Mesendoderm (in vitro differentiated cells): ENCODE results near the gene FN3KRP.

Experiments used
- DNase-seq: peaks from one replicate; pipeline ENCODE4 v3.0.0; 2013
- H2AK5ac ChIP-seq: 2 replicates; pipeline ENCODE4 v1.6.1; 2013; ENCODE audit warnings: low read length, inconsistent platforms
- H2BK120ac ChIP-seq: 2 replicates; pipeline ENCODE4 v1.6.1; 2013; ENCODE audit warnings: low read depth, mild to moderate bottlenecking, low read length, moderate library complexity, mixed read lengths
- H2BK15ac ChIP-seq: replicated peaks from 2 replicates; pipeline ENCODE4 v1.6.1; 2013; ENCODE audit warnings: low read depth, mild to moderate bottlenecking, moderate library complexity
- H2BK5ac ChIP-seq: 2 replicates; pipeline ENCODE4 v1.6.1; 2013; ENCODE audit warnings: low read length, inconsistent platforms
- H3K18ac ChIP-seq: 2 replicates; pipeline ENCODE4 v1.6.1; 2013; ENCODE audit warnings: mild to moderate bottlenecking, low read length, mixed read lengths
- H3K23ac ChIP-seq: one replicate; pipeline ENCODE4 v1.6.1; 2013; ENCODE audit warnings: low read length
- H3K27ac ChIP-seq: 2 replicates; pipeline ENCODE4 v1.5.1; 2013; ENCODE audit warnings: low read depth, mild to moderate bottlenecking, inconsistent platforms, low read length, moderate library complexity
- H3K27me3 ChIP-seq: 2 replicates; pipeline ENCODE4 v1.6.1; 2013; ENCODE audit warnings: low read length, control low read depth, mild to moderate bottlenecking, inconsistent platforms; ENCODE audit not compliant: insufficient read depth, poor library complexity
- H3K36me3 ChIP-seq: 2 replicates; pipeline ENCODE4 v1.6.1; 2013; ENCODE audit warnings: low read length, inconsistent platforms; ENCODE audit not compliant: control insufficient read depth, insufficient read depth
- H3K4ac ChIP-seq: one replicate; pipeline ENCODE4 v1.6.1; 2013; ENCODE audit warnings: low read depth, mild to moderate bottlenecking, low read length, moderate library complexity
- H3K4me1 ChIP-seq: 2 replicates; pipeline ENCODE4 v1.6.1; 2013; ENCODE audit warnings: low read depth, low read length, inconsistent platforms; ENCODE audit not compliant: control insufficient read depth
- H3K4me2 ChIP-seq: 2 replicates; pipeline ENCODE4 v1.6.1; 2013; ENCODE audit warnings: low read length
- H3K4me3 ChIP-seq: 2 replicates; pipeline ENCODE4 v1.5.1; 2013; ENCODE audit warnings: mild to moderate bottlenecking, low read length
- H3K56ac ChIP-seq: one replicate; pipeline ENCODE4 v1.6.1; 2013; ENCODE audit warnings: low read length
- H3K79me1 ChIP-seq: 2 replicates; pipeline ENCODE4 v1.6.1; 2013; ENCODE audit warnings: low read length, inconsistent platforms
- H3K79me2 ChIP-seq: 2 replicates; pipeline ENCODE4 v1.6.1; 2013; ENCODE audit warnings: mild to moderate bottlenecking, low read length; ENCODE audit not compliant: control insufficient read depth, insufficient read depth
- H3K9ac ChIP-seq: 2 replicates; pipeline ENCODE4 v1.6.1; 2013; ENCODE audit warnings: low read length, inconsistent platforms
- H4K5ac ChIP-seq: one replicate; pipeline ENCODE4 v1.6.1; 2013; ENCODE audit warnings: low read length
- H4K8ac ChIP-seq: one replicate; pipeline ENCODE4 v1.6.1; 2013; ENCODE audit warnings: low read depth, mild to moderate bottlenecking, control low read depth, low read length, moderate library complexity
- WGBS: extraction: QIAGEN DNeasy Blood & Tissue Kit; methylation state at CpG from one replicate; pipeline ENCODE4 v1.1.7; 2013; ENCODE audit warnings: low lambda C conversion rate, missing lambda C conversion rate; ENCODE audit not compliant: insufficient coverage; ENCODE audit errors: extremely low coverage; 5-methylcytosine and 5-hydroxymethylcytosine counted together

Gene FN3KRP

DNA sequence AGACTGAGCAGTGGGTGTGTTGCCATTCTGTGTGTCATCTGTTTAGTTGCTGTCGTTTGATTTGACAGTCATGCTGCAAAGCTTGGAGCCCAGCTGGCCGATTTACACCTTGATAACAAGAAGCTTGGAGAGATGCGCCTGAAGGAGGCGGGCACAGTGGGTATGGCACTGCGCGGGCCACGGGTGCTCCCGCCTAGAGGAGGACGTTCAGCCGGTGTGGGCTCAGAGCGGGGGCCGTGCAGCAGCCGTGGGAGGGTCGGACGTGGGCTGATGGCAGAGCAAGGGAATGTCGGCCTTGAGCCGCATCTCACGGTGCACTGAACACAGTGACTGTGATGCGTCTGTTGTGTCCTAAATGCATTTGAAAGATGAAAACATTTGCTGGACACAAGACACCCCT lies 3.7 kb downstream of the FN3KRP start:
- Histone ChIP-seq H3K18ac (no peak overlapping the region), H3K27me3 (no peaks in the 10 kb centered on the region), H3K4ac (no peak overlapping the region), H4K8ac (no peak overlapping the region), H4K5ac (no peak overlapping the region), H2AK5ac (no peak overlapping the region), H2BK15ac (no peak overlapping the region), H3K79me2 (no peaks in the 10 kb centered on the region), H3K4me3 (no peak overlapping the region), H2BK5ac (no peak overlapping the region), H2BK120ac (no peak overlapping the region), H3K36me3 (no peaks in the 10 kb centered on the region), H3K9ac (no peak overlapping the region), H3K79me1 (peaks cover 4% of the 10 kb centered on the region), H3K4me2 (no peak overlapping the region), H3K23ac (no peak overlapping the region), H3K56ac (no peak overlapping the region), H3K27ac (no peak overlapping the region), H3K4me1 (no peaks in the 10 kb centered on the region)
- no CpG with 5 or more reads among the region's 19 CpGs for WGBS
- no peak for DNase-seq

DNA sequence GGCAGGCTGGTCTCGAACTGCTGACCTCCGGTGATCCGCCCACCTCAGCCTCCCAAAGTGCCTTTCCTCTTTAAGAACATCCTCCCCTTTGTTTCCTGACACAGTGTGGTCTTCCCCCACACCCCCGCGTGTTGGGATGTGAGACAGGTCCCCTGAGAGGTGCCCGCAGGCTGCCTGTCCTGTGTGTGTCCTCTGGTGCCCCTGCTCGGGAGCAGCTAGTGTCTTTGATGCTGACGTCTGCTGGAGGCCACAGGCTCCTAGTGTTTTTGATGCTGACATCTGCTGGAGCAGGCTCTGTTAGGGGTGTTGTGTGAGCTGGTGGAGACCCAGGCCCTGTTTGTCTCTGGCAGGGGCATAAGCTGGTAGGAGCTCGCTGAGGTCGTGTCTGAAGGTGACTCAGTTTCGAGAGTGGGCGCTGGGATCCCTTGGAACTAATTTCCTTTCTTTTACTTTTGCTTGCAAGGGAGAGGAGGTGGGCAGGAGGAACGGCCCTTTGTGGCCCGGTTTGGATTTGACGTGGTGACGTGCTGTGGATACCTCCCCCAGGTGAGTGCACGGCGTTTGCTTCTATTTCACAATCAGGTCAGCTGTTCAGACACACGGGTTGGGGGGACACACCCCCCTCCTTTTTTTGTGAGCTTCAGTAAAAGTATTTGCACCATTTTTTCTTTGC lies 6.0 kb downstream of the FN3KRP start:
- Histone ChIP-seq H3K18ac (no peak overlapping the region), H3K36me3 (no peaks in the 10 kb centered on the region), H3K4me3 (no peak overlapping the region), H2AK5ac (no peak overlapping the region), H3K23ac (no peak overlapping the region), H2BK5ac (no peak overlapping the region), H3K27me3 (no peaks in the 10 kb centered on the region), H3K79me1 (peaks cover 4% of the 10 kb centered on the region), H3K56ac (no peak overlapping the region), H3K4me1 (no peaks in the 10 kb centered on the region), H3K27ac (no peak overlapping the region), H4K5ac (no peak overlapping the region), H3K79me2 (no peaks in the 10 kb centered on the region), H2BK15ac (no peak overlapping the region), H3K9ac (no peak overlapping the region), H3K4ac (no peak overlapping the region), H4K8ac (no peak overlapping the region), H3K4me2 (no peak overlapping the region), H2BK120ac (no peak overlapping the region)
- no peak for DNase-seq
- WGBS = no CpG with 5 or more reads among the region's 19 CpGs

DNA sequence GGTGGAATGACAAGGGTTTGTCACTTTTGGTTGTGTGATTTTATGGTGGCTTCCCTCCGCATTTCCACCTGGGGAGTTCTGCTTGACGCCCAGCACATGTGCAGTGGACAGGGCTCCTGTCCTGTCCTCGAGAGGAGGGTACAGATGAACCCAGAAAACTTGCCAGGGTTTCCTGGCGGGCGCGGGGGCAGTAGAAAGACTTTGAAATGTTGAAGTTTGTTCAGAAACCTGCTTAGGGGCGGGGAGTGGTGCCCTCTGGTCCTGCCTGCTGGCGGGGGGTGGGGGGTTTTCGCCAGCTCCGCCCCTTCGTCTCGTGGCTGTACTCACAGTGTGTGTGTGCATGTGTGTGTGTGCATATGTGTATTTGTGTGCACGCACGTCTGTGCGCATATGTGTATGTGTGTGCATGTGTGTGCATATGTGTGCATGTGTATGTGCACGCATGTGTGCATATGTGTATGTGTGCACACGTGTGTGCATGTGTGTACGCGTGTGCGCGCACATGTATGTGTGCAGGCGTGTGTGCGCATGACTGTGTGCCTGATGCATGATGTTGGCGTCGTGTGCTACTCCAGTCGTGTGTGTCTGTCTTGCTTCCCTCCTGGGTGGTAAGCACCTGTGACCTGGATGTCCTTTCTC lies 6.8 kb downstream of the FN3KRP start:
- H3K36me3 ChIP-seq = no peaks in the 10 kb centered on the region
- H3K4me1 ChIP-seq = no peaks in the 10 kb centered on the region
- H3K4me3 ChIP-seq = no peak overlapping the region

DNA sequence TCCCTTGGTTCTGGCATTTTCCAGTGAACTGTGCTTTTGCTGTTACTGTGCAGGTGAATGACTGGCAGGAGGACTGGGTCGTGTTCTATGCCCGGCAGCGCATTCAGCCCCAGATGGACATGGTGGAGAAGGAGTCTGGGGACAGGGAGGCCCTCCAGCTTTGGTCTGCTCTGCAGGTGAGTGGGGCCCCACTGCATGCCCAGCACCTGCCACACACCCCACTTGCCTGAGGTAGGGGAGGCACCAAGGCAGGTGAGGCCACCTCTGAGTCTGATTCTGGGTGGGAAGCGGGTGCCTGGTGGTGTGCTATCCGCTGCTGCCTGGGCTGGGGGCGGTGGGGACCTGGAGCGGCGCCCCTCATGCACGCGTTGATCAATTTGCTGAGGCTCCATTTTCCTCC lies 9.9 kb downstream of the FN3KRP start:
- H3K4me1 ChIP-seq = no peaks in the 10 kb centered on the region
- H3K4me2 ChIP-seq = no peak overlapping the region
- no peaks in the 10 kb centered on the region for H3K79me1 ChIP-seq
- H3K36me3 ChIP-seq = no peaks in the 10 kb centered on the region
- no peak overlapping the region for H3K56ac ChIP-seq
- H3K4me3 ChIP-seq = no peak overlapping the region
- no peak overlapping the region for H3K18ac ChIP-seq
- no peak for DNase-seq
- H3K4ac ChIP-seq = no peak overlapping the region
- H2AK5ac ChIP-seq = no peak overlapping the region
- H3K23ac ChIP-seq = no peak overlapping the region
- H3K27me3 ChIP-seq = no peaks in the 10 kb centered on the region
- H4K8ac ChIP-seq = no peak overlapping the region
- no peak overlapping the region for H2BK5ac ChIP-seq
- H4K5ac ChIP-seq = no peak overlapping the region
- no peak overlapping the region for H3K9ac ChIP-seq
- no peaks in the 10 kb centered on the region for H3K79me2 ChIP-seq
- H3K27ac ChIP-seq = no peak overlapping the region
- no peak overlapping the region for H2BK15ac ChIP-seq
- no peak overlapping the region for H2BK120ac ChIP-seq
- WGBS = no CpG with 5 or more reads among the region's 10 CpGs

More for the DNA sequence above, 6.8 kb downstream of the FN3KRP start:
- no peak for DNase-seq
- H2BK120ac ChIP-seq = no peak overlapping the region
- H3K79me1 ChIP-seq = no peaks in the 10 kb centered on the region
- H3K18ac ChIP-seq = no peak overlapping the region
- no peak overlapping the region for H4K8ac ChIP-seq
- H3K4me2 ChIP-seq = no peak overlapping the region
- H4K5ac ChIP-seq = no peak overlapping the region
- no peak overlapping the region for H2AK5ac ChIP-seq
- H2BK5ac ChIP-seq = no peak overlapping the region
- H3K27me3 ChIP-seq = no peaks in the 10 kb centered on the region
- H3K79me2 ChIP-seq = no peaks in the 10 kb centered on the region
- no peak overlapping the region for H3K4ac ChIP-seq
- WGBS = no CpG with 5 or more reads among the region's 26 CpGs
- H3K56ac ChIP-seq = no peak overlapping the region
- H2BK15ac ChIP-seq = no peak overlapping the region
- H3K23ac ChIP-seq = no peak overlapping the region
- no peak overlapping the region for H3K27ac ChIP-seq
- no peak overlapping the region for H3K9ac ChIP-seq

DNA sequence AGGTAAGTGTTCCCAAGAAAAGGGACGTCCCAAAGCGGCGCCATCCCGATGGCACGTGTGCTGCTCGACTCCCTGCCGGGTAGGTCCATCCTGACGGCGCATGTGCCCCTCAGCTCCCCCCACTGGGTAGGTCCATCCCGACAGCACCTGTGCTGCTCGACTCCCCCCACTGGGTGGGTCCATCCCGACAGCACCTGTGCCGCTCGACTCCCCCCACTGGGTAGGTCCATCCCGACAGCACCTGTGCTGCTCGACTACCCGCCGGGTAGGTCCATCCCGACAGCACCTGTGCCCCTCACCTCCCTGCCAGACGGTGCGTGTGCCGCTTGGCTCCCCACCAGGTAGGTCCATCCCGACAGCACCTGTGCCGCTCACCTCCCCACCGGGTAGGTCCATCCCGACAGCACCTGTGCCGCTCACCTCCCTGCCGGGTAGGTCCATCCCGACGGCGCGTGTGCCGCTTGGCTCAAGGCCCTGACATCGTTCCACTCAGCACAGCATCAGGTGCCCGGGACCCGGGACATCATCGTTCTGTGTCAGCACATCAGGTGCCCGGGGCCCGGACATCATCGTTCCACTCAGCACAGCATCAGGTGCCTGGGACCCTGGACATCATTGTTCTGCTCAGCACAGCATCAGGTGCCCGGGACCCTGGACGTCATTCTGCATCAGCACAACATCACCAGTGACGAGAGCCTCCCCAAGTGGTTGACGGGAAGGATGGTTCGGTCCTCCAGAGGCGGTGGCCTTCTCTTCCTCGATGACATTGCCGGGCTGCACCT lies 13.2 kb downstream of the FN3KRP start:
- Histone ChIP-seq H3K4ac (no peak overlapping the region), H2BK15ac (no peak overlapping the region), H3K9ac (no peak overlapping the region), H3K4me3 (no peak overlapping the region), H2BK5ac (no peak overlapping the region), H3K79me1 (no peaks in the 10 kb centered on the region), H3K56ac (no peak overlapping the region), H3K4me1 (no peaks in the 10 kb centered on the region), H2AK5ac (no peak overlapping the region), H3K36me3 (no peaks in the 10 kb centered on the region), H3K4me2 (no peak overlapping the region), H4K5ac (no peak overlapping the region), H3K23ac (no peak overlapping the region), H4K8ac (no peak overlapping the region), H3K27me3 (no peaks in the 10 kb centered on the region), H3K27ac (no peak overlapping the region), H2BK120ac (no peak overlapping the region), H3K79me2 (no peaks in the 10 kb centered on the region), H3K18ac (no peak overlapping the region)
- no CpG with 5 or more reads among the region's 48 CpGs for WGBS
- DNase-seq = no peak
